GM18499 (cell line): ENCODE measurements around the gene ZNF519.
"Not testable (repeated sequence)": the region's sequence is repeated elsewhere in the genome, so short reads cannot be mapped to it uniquely, and the experiment has no call there.

Source experiments
- ATAC-seq: cut with Tn5 transposase; IDR thresholded peaks from one replicate; pipeline ENCODE4 v1.9.1; 2021; ENCODE audit warnings: moderate number of reproducible peaks; ENCODE audit not compliant: insufficient read depth, unreplicated experiment

The ZNF519 gene

GRCh38 chr18:14147935-14148865, 16.0 kb upstream of the ZNF519 start:
- ATAC-seq: not testable (repeated sequence)

DNA sequence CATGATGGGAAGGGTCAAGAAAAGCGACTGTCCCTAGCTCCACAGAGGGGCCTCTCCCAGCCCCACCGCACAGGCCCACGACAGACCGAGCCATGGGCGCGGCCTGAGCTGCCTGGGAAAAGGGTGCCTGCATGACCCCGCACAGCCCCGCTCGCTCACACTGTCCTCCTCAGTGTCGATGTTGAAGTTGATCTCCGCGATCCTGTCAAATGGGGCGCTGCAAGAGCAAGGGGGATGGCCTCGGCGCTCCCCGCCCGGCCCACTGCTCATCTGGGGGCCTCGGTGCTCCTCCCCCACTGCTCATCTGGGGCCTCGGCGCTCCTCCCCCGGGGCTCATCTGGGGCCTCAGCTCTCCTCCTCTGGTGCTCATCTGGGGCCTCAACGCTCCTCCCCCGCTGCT, 14.5 kb upstream of the ZNF519 start:
- ATAC-seq: not testable (repeated sequence)

GRCh38 chr18:14145581-14146338, 13.5 kb upstream of the ZNF519 start:
- not testable (repeated sequence) for ATAC-seq

GRCh38 chr18:14145021-14145420, 12.8 kb upstream of the ZNF519 start:
- ATAC-seq: not testable (repeated sequence)

GRCh38 chr18:14144628-14144895, 12.3 kb upstream of the ZNF519 start:
- ATAC-seq: no peak

GRCh38 chr18:14143871-14144627, 11.8 kb upstream of the ZNF519 start:
- not testable (repeated sequence) for ATAC-seq

DNA sequence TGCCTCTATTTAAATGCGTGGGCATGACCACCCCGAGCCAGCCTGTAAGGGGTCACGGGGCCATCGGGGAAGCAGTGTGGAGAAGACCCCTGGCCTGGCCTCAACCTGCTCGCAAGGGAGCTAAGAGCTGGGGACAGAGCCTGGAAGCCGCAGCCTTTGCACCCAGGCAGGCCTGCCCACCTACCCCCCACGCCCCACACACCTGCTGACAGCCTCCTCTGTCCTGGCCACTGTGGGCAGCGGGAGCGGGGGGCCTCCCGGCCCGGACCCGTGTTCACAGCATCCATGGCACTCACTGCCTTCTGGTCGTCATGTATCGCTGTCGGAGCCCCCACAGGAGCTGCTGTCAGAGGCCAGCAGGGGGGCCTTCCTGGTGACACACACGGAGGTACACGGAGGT, 11.2 kb upstream of the ZNF519 start:
- not testable (repeated sequence) for ATAC-seq

GRCh38 chr18:14142177-14142576, 9.9 kb upstream of the ZNF519 start:
- not testable (repeated sequence) for ATAC-seq

GRCh38 chr18:14139583-14139982, 7.3 kb upstream of the ZNF519 start:
- ATAC-seq: not testable (repeated sequence)

GRCh38 chr18:14137971-14138370, 5.7 kb upstream of the ZNF519 start:
- not testable (repeated sequence) for ATAC-seq

- not testable (repeated sequence) for ATAC-seq
These were observed 452 bp downstream of the ZNF519 start for GRCh38 chr18:14131696-14132270.

- ATAC-seq: not testable (repeated sequence)
These were observed 1.4 kb downstream of the ZNF519 start for GRCh38 chr18:14130804-14131203.

- no peak for ATAC-seq
These were observed 7.5 kb downstream of the ZNF519 start for GRCh38 chr18:14124689-14125088.

DNA sequence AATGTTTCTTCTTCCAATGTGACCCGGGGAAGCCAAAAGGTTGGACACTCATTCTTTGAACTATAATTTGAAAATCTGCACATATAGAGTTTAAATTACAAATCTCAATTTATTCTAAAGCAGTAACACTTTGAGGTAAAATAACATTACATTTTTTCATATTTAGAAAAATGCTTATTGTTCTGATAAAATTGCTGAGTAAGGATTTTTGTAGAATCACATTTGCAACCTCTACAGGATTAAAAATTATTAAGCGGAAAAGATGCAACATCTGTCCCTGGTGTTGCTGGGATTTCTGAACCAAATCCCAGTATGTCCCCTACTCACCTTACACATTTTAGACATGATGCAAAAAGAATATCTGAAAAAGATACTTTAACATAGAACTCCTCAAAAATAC, 10.1 kb downstream of the ZNF519 start:
- ATAC-seq: no peak

DNA sequence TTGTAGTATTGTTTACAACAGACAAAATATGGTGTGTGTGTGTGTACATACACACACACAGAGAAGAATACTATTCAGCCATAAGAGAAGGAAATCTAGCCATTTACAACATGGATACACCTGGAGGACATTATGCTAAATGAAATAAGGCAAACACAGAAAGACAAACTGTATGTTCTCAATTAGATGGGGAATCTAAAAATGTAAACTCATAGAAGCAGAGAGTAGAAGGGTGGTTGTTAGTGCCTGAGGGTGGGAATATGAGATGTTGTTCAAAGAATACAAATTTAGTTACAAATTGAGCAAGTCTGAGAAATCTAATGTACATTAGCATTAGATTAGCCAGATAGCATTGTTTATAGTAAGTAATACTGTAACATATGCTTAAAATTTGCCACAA, 11.3 kb downstream of the ZNF519 start:
- ATAC-seq: no peak

GRCh38 chr18:14117606-14118005, 14.6 kb downstream of the ZNF519 start:
- ATAC-seq: no peak

DNA sequence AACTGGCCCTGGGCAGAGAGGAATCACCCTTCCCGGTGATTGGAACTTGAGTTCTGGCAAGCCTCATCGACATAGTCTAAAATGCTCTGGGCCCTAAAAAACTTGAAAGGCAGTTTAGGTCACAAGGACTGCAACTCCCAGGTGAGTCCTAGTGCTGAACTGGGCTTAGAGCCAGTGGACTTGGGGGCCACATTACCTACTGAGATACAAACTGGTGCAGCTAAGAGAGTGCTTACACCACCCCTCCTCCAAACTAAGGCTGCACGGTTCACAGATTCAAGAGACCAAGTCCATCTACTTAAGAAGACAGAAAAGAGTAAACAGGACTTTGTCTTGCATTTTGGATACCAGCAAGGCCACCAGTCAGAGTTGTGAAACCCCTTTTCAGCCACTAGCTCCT, 25.3 kb downstream of the ZNF519 start:
- no peak for ATAC-seq

GRCh38 chr18:14104906-14105748, 27.1 kb downstream of the ZNF519 start:
- ATAC-seq: no peak

DNA sequence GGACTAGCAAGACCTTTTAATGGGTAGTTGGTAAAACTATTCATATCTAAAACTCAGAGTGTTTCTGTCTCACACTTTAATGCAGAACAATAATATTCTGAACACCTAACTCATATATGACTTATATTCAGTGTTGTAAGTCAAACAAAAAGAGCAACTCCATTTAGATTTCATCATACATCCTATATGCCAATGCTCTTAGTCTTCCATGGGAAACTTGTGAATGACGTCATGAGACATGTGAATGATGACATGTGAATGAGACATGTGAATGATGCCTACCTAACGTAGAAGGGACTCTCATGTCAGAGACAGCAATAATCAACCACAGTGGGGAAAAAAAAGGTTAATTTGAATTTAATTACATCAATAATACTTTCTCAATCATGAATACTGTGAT, 28.0 kb downstream of the ZNF519 start:
- no peak for ATAC-seq
